SK-N-SH (cell line): ENCODE data around the gene TPST2. TPM values are rescaled to one million over a fixed set of nuclear protein-coding genes. Genes with fewer than 3 reads are reported as not detected.
A peak's percentile ranks its signal among the peaks of the same experiment; 100 is the strongest.

Experiments
- CTCF ChIA-PET: fragments of 300-600, 350-600 bp; formaldehyde crosslinking; extraction: SDS; loops from one replicate; lab custom pipeline; 2021; lab: Yijun Ruan, JAX
- POLR2A ChIA-PET: fragments of 350-600 bp; sonication (Branson Sonifier 250); formaldehyde crosslinking; extraction: SDS; loops from one replicate; lab custom pipeline; 2020; ENCODE audit warnings: antibody characterized with exemption, inconsistent platforms; lab: Yijun Ruan, JAX
- DNase-seq: peaks from one replicate; pipeline ENCODE4 v3.0.0; 2012
- H2AFZ ChIP-seq: fragments of 200-600 bp; sonication (generic); 2 replicates; pipeline ENCODE4 v1.8.1; 2016; ENCODE audit warnings: antibody characterized with exemption, mild to moderate bottlenecking, low read depth
- H3F3A ChIP-seq: fragments of 200-600 bp; sonication (generic); replicated peaks from 2 replicates; pipeline ENCODE3; 2016; ENCODE audit warnings: antibody characterized with exemption, mild to moderate bottlenecking; ENCODE audit not compliant: insufficient read depth
- H3K27ac ChIP-seq, 2 experiments: fragments of 200-500 bp in 1 of 2; fragments of 200-600 bp in 1 of 2; sonication (Bioruptor generic) in 1 of 2; sonication (generic), shearing (Covaris generic) in 1 of 2; 2 replicates each; pipeline versions ENCODE4 v1.5.1 to v1.6.1; 2014 to 2016; ENCODE audit warnings: low read depth in 2 of 2, inconsistent platforms in 1 of 2, low read length in 1 of 2, mild to moderate bottlenecking in 1 of 2, mixed read lengths in 1 of 2
- H3K27me3 ChIP-seq: fragments of 200-600 bp; sonication (generic), shearing (Covaris generic); 2 replicates; pipeline ENCODE4 v1.6.1; 2016; ENCODE audit warnings: mixed run types; ENCODE audit not compliant: insufficient read depth
- H3K36me3 ChIP-seq, 2 experiments: fragments of 200-500 bp in 1 of 2; fragments of 200-600 bp in 1 of 2; sonication (Bioruptor generic) in 1 of 2; sonication (generic) in 1 of 2; replicated peaks in 1 of 2; 2 replicates each; pipeline versions ENCODE3 to v1.5.1; 2014 to 2016; ENCODE audit warnings: low read length in 1 of 2, mild to moderate bottlenecking in 1 of 2; ENCODE audit not compliant: insufficient read depth in 2 of 2, control insufficient read depth in 1 of 2
- H3K4me1 ChIP-seq, 2 experiments: fragments of 200-500 bp in 1 of 2; fragments of 200-600 bp in 1 of 2; sonication (Bioruptor generic) in 1 of 2; sonication (generic), shearing (Covaris generic) in 1 of 2; 2 replicates each; pipeline versions ENCODE4 v1.5.1 to v1.6.1; 2014 to 2016; ENCODE audit warnings: low read depth in 1 of 2, low read length in 1 of 2, mixed run types in 1 of 2; ENCODE audit not compliant: insufficient read depth in 2 of 2, control insufficient read depth in 1 of 2
- H3K4me2 ChIP-seq: fragments of 200-600 bp; sonication (generic), shearing (Covaris generic); 2 replicates; pipeline ENCODE4 v1.6.1; 2017; ENCODE audit warnings: mixed run types
- H3K4me3 ChIP-seq, 2 experiments: fragments of 200-500 bp in 1 of 2; fragments of 200-600 bp in 1 of 2; sonication (Bioruptor generic) in 1 of 2; sonication (generic), shearing (Covaris generic) in 1 of 2; 2 replicates each; pipeline versions ENCODE4 v1.5.1 to v1.8.1; 2014 to 2016; ENCODE audit warnings: low read depth in 2 of 2, inconsistent platforms in 1 of 2, low read length in 1 of 2, mild to moderate bottlenecking in 1 of 2, mixed read lengths in 1 of 2, moderate library complexity in 1 of 2
- H3K79me2 ChIP-seq: fragments of 200-600 bp; sonication (generic); 2 replicates; pipeline ENCODE4 v1.8.1; 2017; ENCODE audit warnings: mild to moderate bottlenecking; ENCODE audit not compliant: insufficient read depth
- H3K9ac ChIP-seq: fragments of 200-600 bp; sonication (generic); 2 replicates; pipeline ENCODE4 v1.6.1; 2017; ENCODE audit warnings: mixed run types
- H3K9me2 ChIP-seq: fragments of 200-600 bp; sonication (generic); 2 replicates; pipeline ENCODE4 v1.6.1; 2017; ENCODE audit warnings: mixed run types
- H3K9me3 ChIP-seq: fragments of 200-600 bp; sonication (generic); 2 replicates; pipeline ENCODE4 v1.6.1; 2017; ENCODE audit warnings: mixed run types, mild to moderate bottlenecking, moderate library complexity
- H4K20me1 ChIP-seq: fragments of 200-600 bp; sonication (generic); 2 replicates; pipeline ENCODE4 v1.6.1; 2017; ENCODE audit warnings: mild to moderate bottlenecking, mixed run types; ENCODE audit not compliant: insufficient read depth
- CHD2 ChIP-seq: fragments of 150-350 bp; IDR thresholded peaks from 2 replicates; pipeline ENCODE4 v1.6.1; 2018; ENCODE audit warnings: low read length; ENCODE audit not compliant: partially characterized antibody
- CTCF ChIP-seq: fragments of 200-600 bp; sonication (generic); IDR thresholded peaks from 2 replicates; pipeline ENCODE4 v1.6.1; 2017; ENCODE audit warnings: antibody characterized with exemption, mild to moderate bottlenecking, moderate library complexity
- ELF1 ChIP-seq: IDR thresholded peaks from 2 replicates; pipeline ENCODE4 v1.4.0; 2012
- EP300 ChIP-seq, 2 experiments: IDR thresholded peaks; 2 replicates each; pipeline versions ENCODE4 v1.4.0 to v1.6.1; 2012; ENCODE audit warnings: borderline replicate concordance in 1 of 2, low read depth in 1 of 2, low read length in 1 of 2
- EZH2phosphoT487 ChIP-seq: fragments of 200-600 bp; sonication (generic); IDR thresholded peaks from 2 replicates; pipeline ENCODE4 v1.6.1; 2017; ENCODE audit warnings: low read depth, mixed run types, mild to moderate bottlenecking, antibody characterized with exemption, moderate library complexity, borderline replicate concordance
- FOXJ3 ChIP-seq: sonication (generic); formaldehyde crosslinking; IDR thresholded peaks from 2 replicates; pipeline ENCODE4 v1.5.1; 2020; ENCODE audit warnings: mild to moderate bottlenecking, missing genetic modification reagents
- FOXM1 ChIP-seq: IDR thresholded peaks from 2 replicates; pipeline ENCODE4 v1.4.0; 2012; ENCODE audit warnings: low read depth, mild to moderate bottlenecking
- GABPA ChIP-seq: IDR thresholded peaks from 2 replicates; pipeline ENCODE4 v1.4.0; 2012; ENCODE audit warnings: low read depth, mild to moderate bottlenecking
- MAX ChIP-seq: IDR thresholded peaks from 2 replicates; pipeline ENCODE4 v1.4.0; 2012; ENCODE audit warnings: low read depth
- NFIC ChIP-seq: IDR thresholded peaks from 2 replicates; pipeline ENCODE4 v1.4.0; 2012; ENCODE audit warnings: borderline replicate concordance
- RAD21 ChIP-seq: IDR thresholded peaks from 2 replicates; pipeline ENCODE4 v1.6.1; 2012; ENCODE audit warnings: mild to moderate bottlenecking, low read length
- RFX5 ChIP-seq: IDR thresholded peaks from 2 replicates; pipeline ENCODE4 v1.6.1; 2012; ENCODE audit warnings: mild to moderate bottlenecking, improper control_type of control experiment, low read length
- TCF12 ChIP-seq: IDR thresholded peaks from 2 replicates; pipeline ENCODE4 v1.4.0; 2012
- TEAD4 ChIP-seq: IDR thresholded peaks from 2 replicates; pipeline ENCODE4 v1.4.0; 2012; ENCODE audit warnings: mild to moderate bottlenecking, borderline replicate concordance; ENCODE audit not compliant: insufficient read depth
- USF2 ChIP-seq: fragments of 150-350 bp; IDR thresholded peaks from 2 replicates; pipeline ENCODE4 v1.6.1; 2017; ENCODE audit warnings: antibody characterized with exemption, low read length, low read depth, borderline replicate concordance
- YY1 ChIP-seq: IDR thresholded peaks from 2 replicates; pipeline ENCODE4 v1.4.0; 2012; ENCODE audit warnings: low read depth, mild to moderate bottlenecking
- WGBS: methylation state at CpG from one replicate; pipeline ENCODE4 v1.1.6; 2017; ENCODE audit warnings: low lambda C conversion rate; 5-methylcytosine and 5-hydroxymethylcytosine counted together
- polyA plus RNA-seq, 3 experiments: library from polyadenylated mRNA; depleted of rRNA; stranded (reverse); fragments of >200 nt; gene quantifications; 2 replicates each; pipeline ENCODE4 v1.2.3, GENCODE V29; 2012

TPST2 gene
- polyA plus RNA-seq, 1 of the 3 experiments (the other 2 are of a cell fraction): 58.4 TPM

GRCh38 chr22:26564181-26564580, 25.8 kb downstream of the TPST2 start:
- CTCF ChIA-PET: interaction anchor here (0.9 to 1.2 kb wide), 2 partner anchors 53 to 61 kb away, joined by 3 to 4 read pairs; no protein-coding TSS in a partner anchor

GRCh38 chr22:26563022-26563421, 26.9 kb downstream of the TPST2 start:
- no peaks in the 10 kb centered on the region for H3K27me3 ChIP-seq
- H3K9me3 ChIP-seq: no peaks in the 10 kb centered on the region
- ChIA-PET CTCF (no interaction called here), POLR2A (no interaction called here)
- no peaks in the 10 kb centered on the region for H4K20me1 ChIP-seq
- H3K36me3 ChIP-seq: no peaks in the 10 kb centered on the region
- no peak overlapping the region for H3K9ac ChIP-seq
- 91% methylated on average over 5 of the region's 5 CpGs for WGBS
- no peaks in the 10 kb centered on the region for H3K9me2 ChIP-seq
- no peak for TF ChIP-seq TEAD4
- 0 out of 2 replicates have a peak, but pooled peaks have one; percentile 23 for TF ChIP-seq RAD21
- TF ChIP-seq USF2: no peak
- no peak for TF ChIP-seq RFX5
- TF ChIP-seq EZH2phosphoT487: no peak
- TF ChIP-seq MAX: no peak
- TF ChIP-seq, all 33 proteins: peak for 1
- no peaks in the 10 kb centered on the region for H3F3A ChIP-seq
- peaks cover 26% of the 10 kb centered on the region; the same call in 1 of the 2 replicates for H3K79me2 ChIP-seq
- no peak overlapping the region for H3K4me3 ChIP-seq
- no peak overlapping the region for H3K4me2 ChIP-seq
- no peak for DNase-seq
- no peak overlapping the region for H2AFZ ChIP-seq
- no peaks in the 10 kb centered on the region; a peak in 1 of 4 replicates for H3K4me1 ChIP-seq
- H3K27ac ChIP-seq: no peak overlapping the region

More at GRCh38 chr22:26564181-26564580, 25.8 kb downstream of the TPST2 start:
- POLR2A ChIA-PET: interaction anchor here (0.7 kb wide), 1 partner anchor 108 kb away, joined by 3 read pairs; no protein-coding TSS in a partner anchor
- Histone ChIP-seq H3K9me2 (no peaks in the 10 kb centered on the region), H3K4me1 (no peaks in the 10 kb centered on the region; a peak in 1 of 4 replicates), H3K4me2 (no peak overlapping the region), H3K79me2 (peaks cover 27% of the 10 kb centered on the region; the same call in 1 of the 2 replicates), H2AFZ (no peak overlapping the region), H3K9me3 (no peaks in the 10 kb centered on the region), H3F3A (no peaks in the 10 kb centered on the region), H3K9ac (no peak overlapping the region), H3K36me3 (no peaks in the 10 kb centered on the region), H3K27ac (no peak overlapping the region), H4K20me1 (no peaks in the 10 kb centered on the region), H3K4me3 (no peak overlapping the region), H3K27me3 (no peaks in the 10 kb centered on the region)
- 93% methylated on average over 8 of the region's 8 CpGs for whole genome bisulfite sequencing
- DNase-seq: no peak
- no peak for TF ChIP-seq TEAD4
- TF ChIP-seq EZH2phosphoT487: no peak
- TF ChIP-seq GABPA: no peak
- no peak for TF ChIP-seq RFX5
- no peak for TF ChIP-seq FOXJ3 (CRISPR knock-in tag)
- TF ChIP-seq YY1: no peak
- no peak for TF ChIP-seq USF2
- TF ChIP-seq ELF1: no peak
- no peak for TF ChIP-seq EP300 (IDR thresholded peaks at IDR 0.05; ENCODE audit: borderline replicate concordance in 1 of 2, low read depth in 1 of 2, low read length in 1 of 2)
- TF ChIP-seq CHD2: no peak
- no peak for TF ChIP-seq NFIC
- TF ChIP-seq CTCF: no peak
- no peak for TF ChIP-seq TCF12
- no peak for TF ChIP-seq FOXM1
- TF ChIP-seq, all 33 proteins: peak for 0
